HG03280 (cell line): Measurements from ENCODE around the gene ST6GAL2.

Experiments
- ATAC-seq: cut with Tn5 transposase; IDR thresholded peaks from one replicate; pipeline ENCODE4 v1.9.1; 2021; ENCODE audit warnings: mild to moderate bottlenecking, moderate library complexity; ENCODE audit not compliant: unreplicated experiment

The ST6GAL2 gene

DNA sequence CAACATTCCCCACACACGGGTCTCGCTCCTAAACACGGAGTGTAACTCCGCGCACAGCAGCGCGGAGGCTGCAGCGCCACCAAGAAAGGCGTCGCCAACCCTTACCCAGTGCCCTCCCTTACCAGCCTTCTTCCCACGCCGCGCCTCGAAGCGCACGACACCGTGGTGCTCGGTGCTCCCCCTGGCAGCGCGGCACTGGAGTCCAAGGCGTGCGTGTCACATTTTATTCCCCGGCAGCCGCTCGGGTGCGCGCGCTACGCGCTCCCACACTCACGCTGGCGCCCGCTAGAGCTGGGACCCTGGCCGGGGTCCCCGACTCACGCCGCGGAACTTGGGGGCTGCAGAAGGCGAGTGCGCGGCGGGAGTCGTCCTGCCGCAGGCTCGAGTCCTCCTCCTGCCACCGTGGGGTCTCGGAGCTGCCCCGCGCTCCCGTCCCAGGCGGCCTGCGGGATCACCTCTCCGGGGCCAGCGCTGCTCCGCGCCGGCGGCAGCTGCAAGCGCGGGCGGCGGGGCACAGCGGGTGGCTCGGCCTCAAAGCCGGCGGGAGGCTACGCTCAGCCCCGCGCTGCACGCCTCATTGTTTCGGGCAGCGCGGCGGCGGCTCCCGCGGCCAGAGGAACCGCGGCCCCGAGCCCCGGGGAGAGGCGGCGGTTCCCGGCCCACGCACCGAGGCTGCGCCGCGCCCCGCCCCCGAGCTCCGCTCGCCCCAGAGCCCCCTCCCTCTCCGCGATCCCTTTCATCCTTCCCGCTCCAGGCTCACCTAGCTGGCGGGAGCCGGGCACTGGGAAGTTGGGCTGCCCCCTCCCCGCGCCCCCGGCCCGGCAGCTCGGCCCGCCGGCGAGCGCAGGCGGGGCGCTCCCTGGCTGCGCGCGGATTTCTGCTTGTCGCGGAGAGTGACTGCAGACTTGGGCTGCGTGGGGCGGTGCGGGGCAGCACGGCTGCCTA lies at the start of gene ST6GAL2:
Gene ST6GAL2 (minus strand): TSS at position 197 of the 945 bp plus-strand sequence. CDS start 42,190 bp downstream, outside the sequence.
- ATAC-seq = no peak

DNA sequence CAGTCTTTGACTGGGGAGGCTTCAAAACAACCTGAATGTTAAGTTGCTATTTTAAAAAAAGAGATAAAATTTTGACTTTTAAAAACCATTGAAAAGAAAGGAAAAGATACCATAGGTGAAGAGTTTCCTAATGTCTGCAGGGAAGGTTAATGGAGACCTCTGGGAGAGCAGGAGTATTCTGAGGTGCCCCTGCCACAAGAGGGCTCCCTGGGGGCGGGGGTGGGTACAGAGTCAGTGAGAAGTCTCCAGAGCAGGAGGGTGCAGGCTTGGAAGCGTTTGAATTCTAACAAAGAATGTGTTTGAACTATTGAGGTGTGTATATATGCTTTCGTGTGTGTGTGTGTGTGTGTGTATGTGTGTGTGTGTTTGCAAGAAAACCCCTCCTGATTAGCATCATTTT lies 46.7 kb upstream of the ST6GAL2 start:
- ATAC-seq = no peak

DNA sequence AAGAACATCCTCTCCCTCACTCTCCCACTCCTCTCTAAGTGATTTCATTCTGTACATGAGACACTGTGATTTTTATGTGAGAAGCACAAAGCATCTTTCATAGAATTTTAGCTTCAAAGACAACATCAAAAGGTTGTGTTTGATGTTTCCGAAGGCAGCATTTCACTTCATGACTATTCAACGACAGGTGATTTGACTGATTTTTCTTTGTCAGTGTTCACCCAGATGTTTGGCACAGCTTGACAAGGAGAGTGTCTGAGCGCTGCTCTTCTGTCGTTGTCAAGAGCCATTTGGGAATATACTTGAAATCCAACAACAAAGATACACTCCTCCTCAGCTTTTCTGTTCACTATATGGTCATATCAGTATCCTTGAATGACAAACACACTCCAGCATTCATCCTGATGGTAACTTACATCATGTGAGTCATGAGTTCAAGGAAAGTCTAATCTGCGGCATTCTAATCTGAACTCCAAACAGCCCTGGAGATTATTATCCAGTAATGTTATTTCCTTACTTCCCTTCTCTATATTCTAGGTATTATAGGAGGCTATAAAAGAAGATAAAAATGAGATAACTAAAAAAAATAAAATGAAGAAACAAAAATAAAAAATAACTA lies 45.9 kb upstream of the ST6GAL2 start:
- ATAC-seq = no peak

DNA sequence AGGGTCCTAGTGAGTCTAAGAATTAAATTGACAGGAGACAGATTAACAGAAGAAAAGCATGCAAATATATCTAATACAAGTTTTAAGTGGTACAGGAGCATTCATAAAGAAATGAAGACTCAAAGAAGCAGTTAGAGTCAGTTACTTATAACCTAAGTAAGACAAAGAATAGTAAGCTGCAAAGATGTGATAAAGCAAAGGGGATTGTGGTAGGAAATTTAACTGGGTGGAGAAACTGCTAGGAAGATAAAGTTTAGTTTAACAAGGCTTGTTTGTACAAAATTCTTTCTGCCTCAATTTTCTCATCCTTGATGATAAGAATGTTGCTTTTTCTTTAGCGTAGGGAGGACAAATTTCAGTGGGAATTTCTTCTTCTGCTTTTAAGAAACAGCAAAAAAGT lies 35.5 kb upstream of the ST6GAL2 start:
- no peak for ATAC-seq

- no peak for ATAC-seq
Observed at GRCh38 chr2:106919012-106919411, 33.0 kb upstream of the ST6GAL2 start.

GRCh38 chr2:106904242-106904641 lies 18.3 kb upstream of the ST6GAL2 start:
- no peak for ATAC-seq

GRCh38 chr2:106899786-106900530 lies 14.0 kb upstream of the ST6GAL2 start:
- ATAC-seq = no peak

GRCh38 chr2:106894545-106894944 lies 8.6 kb upstream of the ST6GAL2 start:
- ATAC-seq = no peak

DNA sequence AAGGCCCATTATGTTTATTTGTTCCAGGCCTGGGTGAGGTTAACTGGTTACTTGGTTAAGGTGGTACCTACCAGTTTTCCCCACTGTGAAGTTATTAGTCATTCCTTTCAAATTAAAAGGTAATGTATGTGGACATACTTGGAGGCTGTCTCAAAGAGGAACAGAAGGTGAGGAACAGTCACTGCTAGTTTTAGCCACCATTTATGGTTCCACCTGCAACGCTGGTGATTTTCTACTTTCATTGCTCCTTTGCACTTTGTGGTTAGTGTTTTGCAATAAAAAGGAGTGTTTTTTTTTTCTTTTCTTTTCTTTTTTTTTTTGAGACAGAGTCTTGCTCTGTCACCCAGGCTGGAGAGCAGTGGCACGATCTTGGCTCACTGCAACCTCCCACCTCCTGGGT lies 6.1 kb upstream of the ST6GAL2 start:
- ATAC-seq = no peak

GRCh38 chr2:106890606-106891005 lies 4.6 kb upstream of the ST6GAL2 start:
- no peak for ATAC-seq

DNA sequence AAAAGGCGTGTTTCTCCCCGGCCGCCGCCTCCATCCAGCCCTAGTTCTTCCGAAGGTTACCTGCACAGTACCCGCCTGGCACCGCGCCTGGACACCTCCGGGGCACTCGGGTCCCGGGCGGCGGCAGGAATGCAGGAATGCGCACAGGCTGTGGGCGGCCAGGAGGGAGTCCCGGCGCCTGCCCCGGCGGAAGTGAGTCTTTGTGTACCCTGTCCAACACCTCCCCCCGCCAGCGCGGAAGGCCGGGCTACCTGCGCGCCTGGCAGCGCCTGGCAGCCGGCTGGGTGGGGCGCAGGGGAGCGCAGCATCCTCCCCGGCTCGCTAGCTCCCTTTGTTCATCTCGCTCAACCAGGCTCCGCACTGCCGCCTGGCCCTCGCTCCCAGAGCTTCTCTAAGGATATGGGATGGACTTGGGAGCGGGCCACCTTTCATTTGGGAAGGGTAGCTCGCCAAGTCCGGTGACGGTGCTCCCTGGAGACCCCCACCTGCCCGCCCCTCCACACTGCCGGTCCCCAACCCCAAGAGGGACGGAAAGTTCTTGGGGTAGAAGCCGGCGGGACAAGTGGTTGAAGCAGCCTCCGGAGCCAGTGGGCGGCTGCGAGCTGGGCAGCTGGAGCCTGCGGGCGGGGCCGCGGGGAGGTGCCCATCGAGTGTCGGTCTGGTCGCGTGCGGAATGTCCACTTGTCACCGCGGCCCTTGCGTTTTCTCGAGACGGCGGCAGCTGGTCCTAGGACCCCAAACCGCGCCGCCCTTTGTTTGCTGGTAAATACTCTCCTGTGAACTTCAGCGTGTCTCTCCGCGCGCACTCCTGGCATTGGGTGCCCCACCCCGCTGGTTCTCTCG lies 1.2 kb upstream of the ST6GAL2 start:
- ATAC-seq = no peak

DNA sequence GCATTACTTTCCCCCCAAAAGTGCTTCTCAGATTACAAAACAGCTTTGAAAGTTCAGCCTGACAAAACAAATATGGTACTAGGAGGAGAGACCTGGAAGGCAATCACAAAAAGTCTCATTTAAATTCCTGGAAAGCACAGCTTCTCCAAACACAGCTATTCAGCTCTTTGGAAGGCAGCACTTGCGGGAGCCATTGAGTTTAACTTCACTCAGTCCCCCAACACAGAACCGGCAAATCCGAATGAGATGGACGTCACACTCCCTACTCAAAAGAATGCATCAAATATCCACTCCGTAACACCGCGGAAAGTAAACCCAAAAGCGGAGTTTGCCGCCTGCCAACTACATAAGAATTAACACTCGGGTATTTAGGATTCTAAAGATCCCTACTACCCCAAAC lies 638 bp downstream of the ST6GAL2 start:
- ATAC-seq = no peak

DNA sequence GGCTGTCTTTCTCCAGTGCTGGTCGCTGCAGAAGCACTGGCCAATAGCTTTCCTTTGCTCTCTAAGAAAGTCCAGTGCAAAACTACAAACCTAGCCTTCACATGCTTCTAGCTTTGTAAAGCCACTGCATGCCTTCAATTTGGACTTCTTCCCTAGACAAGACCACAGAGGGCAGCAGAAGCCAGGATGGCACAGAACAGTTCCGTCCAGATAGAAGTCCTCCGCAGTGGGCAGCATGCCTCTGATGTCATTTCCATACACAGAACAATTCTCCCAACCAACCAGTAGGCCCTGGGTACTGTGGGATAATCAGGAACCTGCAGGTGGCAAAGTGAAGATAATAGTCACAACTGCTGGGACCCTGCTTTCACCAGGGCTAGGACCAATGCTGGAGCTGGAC lies 3.3 kb downstream of the ST6GAL2 start:
- ATAC-seq = no peak

- no peak for ATAC-seq
Observed at GRCh38 chr2:106878206-106878605, 7.8 kb downstream of the ST6GAL2 start.

GRCh38 chr2:106876699-106877098 lies 9.3 kb downstream of the ST6GAL2 start:
- no peak for ATAC-seq

- ATAC-seq = no peak
Observed at GRCh38 chr2:106869512-106870275, 16.3 kb downstream of the ST6GAL2 start.

GRCh38 chr2:106868275-106868674 lies 17.7 kb downstream of the ST6GAL2 start:
- no peak for ATAC-seq

- ATAC-seq = no peak
Observed at GRCh38 chr2:106867196-106867953, 18.6 kb downstream of the ST6GAL2 start.

- ATAC-seq = no peak
Observed at GRCh38 chr2:106866641-106867040, 19.3 kb downstream of the ST6GAL2 start.
